Ishikawa (cell line): ENCODE results near the gene SGCE.

Source experiments
- TAF1 ChIP-seq: IDR thresholded peaks from 2 replicates; pipeline ENCODE4 v1.6.1; 2012; ENCODE audit warnings: low read depth, mild to moderate bottlenecking
- YY1 ChIP-seq: IDR thresholded peaks from 2 replicates; pipeline ENCODE4 v1.6.1; 2012; ENCODE audit warnings: low read depth

DNA sequence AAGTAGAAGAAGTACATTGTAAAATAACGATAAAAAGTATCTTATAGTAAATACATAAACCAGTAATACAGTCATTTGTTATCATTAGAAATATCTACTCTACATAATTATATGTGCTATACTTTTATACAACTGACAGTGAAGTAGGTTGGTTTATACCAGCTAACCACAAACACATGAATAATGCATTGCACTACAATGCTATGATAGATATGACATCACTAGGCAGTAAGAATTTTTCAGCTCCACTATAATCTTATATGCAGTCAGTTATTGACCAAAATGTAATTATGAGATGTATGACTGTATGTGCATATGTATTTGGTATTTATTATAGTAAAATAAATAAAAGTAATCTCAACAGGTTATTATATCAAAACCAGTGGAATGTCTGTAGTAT lies 23.4 kb upstream of the SGCE start:
- TF ChIP-seq YY1 (no peak), TAF1 (no peak)
